ENCODE measurements around the gene TMEM168. TPM values are rescaled to one million over a fixed set of nuclear protein-coding genes. Genes with fewer than 3 reads are reported as not detected.

TMEM168 gene
- total RNA-seq, 1 experiment from 2014 or later, result 28.9 TPM

GRCh38 chr7:112753298-112753697 lies 36.9 kb downstream of the TMEM168 start:
- H3K4me3 Mint-ChIP-seq (ENCODE audit: unreplicated experiment), result no peak overlapping the region
- intact Hi-C loops (cut with micrococcal nuclease; ENCODE audit: unreplicated experiment), result no loop called here
- no peaks in the 10 kb centered on the region for H3K9me3 Mint-ChIP-seq (ENCODE audit: unreplicated experiment)
- no peaks in the 10 kb centered on the region for H3K4me1 Mint-ChIP-seq (ENCODE audit: low read depth, unreplicated experiment)
- H3K27ac Mint-ChIP-seq (ENCODE audit: unreplicated experiment), result no peak overlapping the region
- TF ChIP-seq CTCF (IDR thresholded peaks at IDR 0.05; ENCODE audit: insufficient read depth in 1 of 2, low read depth in 1 of 2, low read length in 1 of 2, severe bottlenecking in 1 of 2, unreplicated experiment in 1 of 2), result no peak
- Histone ChIP-seq H3K27me3 (replicated peaks; ENCODE audit: control insufficient read depth, insufficient read depth, low read length) (no peaks in the 10 kb centered on the region), H3K9me3 (no peaks in the 10 kb centered on the region), H3K36me3 (ENCODE audit: control insufficient read depth, insufficient read depth, low read length) (no peaks in the 10 kb centered on the region), H3K4me1 (no peaks in the 10 kb centered on the region), H3K4me3 (ENCODE audit: low read depth, low read length) (no peak overlapping the region)
- no peaks in the 10 kb centered on the region for H3K27me3 Mint-ChIP-seq (ENCODE audit: insufficient read depth, unreplicated experiment)
- DNase-seq, result no peak
- ChIA-PET POLR2A (no interaction called here), CTCF (no interaction called here)
- no TSS peak for BruUV-seq (replicated peaks)
- no peaks in the 10 kb centered on the region for H3K36me3 Mint-ChIP-seq (ENCODE audit: insufficient read depth, unreplicated experiment)

- CTCF ChIA-PET, result no interaction called here
- no peaks in the 10 kb centered on the region for H3K9me3 Mint-ChIP-seq (ENCODE audit: unreplicated experiment)
- H3K4me1 ChIP-seq, result no peaks in the 10 kb centered on the region
- H3K4me1 Mint-ChIP-seq (ENCODE audit: low read depth, unreplicated experiment), result no peaks in the 10 kb centered on the region
- intact Hi-C loops (cut with micrococcal nuclease; ENCODE audit: unreplicated experiment), result no loop called here
- BruUV-seq (replicated peaks), result no TSS peak
- no peaks in the 10 kb centered on the region for H3K27me3 Mint-ChIP-seq (ENCODE audit: insufficient read depth, unreplicated experiment)
- no peaks in the 10 kb centered on the region for H3K9me3 ChIP-seq
- no peak for TF ChIP-seq CTCF (IDR thresholded peaks at IDR 0.05; ENCODE audit: insufficient read depth in 1 of 2, low read depth in 1 of 2, low read length in 1 of 2, severe bottlenecking in 1 of 2, unreplicated experiment in 1 of 2)
- H3K27me3 ChIP-seq (replicated peaks; ENCODE audit: control insufficient read depth, insufficient read depth, low read length), result no peaks in the 10 kb centered on the region
- H3K4me3 Mint-ChIP-seq (ENCODE audit: unreplicated experiment), result no peak overlapping the region
- H3K36me3 ChIP-seq (ENCODE audit: control insufficient read depth, insufficient read depth, low read length), result no peaks in the 10 kb centered on the region
- POLR2A ChIA-PET, result no interaction called here
- no peak for DNase-seq
- no peak overlapping the region for H3K4me3 ChIP-seq (ENCODE audit: low read depth, low read length)
- H3K36me3 Mint-ChIP-seq (ENCODE audit: insufficient read depth, unreplicated experiment), result no peaks in the 10 kb centered on the region
- H3K27ac Mint-ChIP-seq (ENCODE audit: unreplicated experiment), result no peak overlapping the region
Observed at GRCh38 chr7:112752576-112752975, 37.6 kb downstream of the TMEM168 start.

GRCh38 chr7:112749775-112750174 lies 40.4 kb downstream of the TMEM168 start:
- DNase-seq, result no peak
- Mint-ChIP-seq H3K4me1 (ENCODE audit: low read depth, unreplicated experiment) (no peaks in the 10 kb centered on the region), H3K27ac (ENCODE audit: unreplicated experiment) (no peak overlapping the region), H3K27me3 (ENCODE audit: insufficient read depth, unreplicated experiment) (no peaks in the 10 kb centered on the region), H3K36me3 (ENCODE audit: insufficient read depth, unreplicated experiment) (no peaks in the 10 kb centered on the region), H3K9me3 (ENCODE audit: unreplicated experiment) (no peaks in the 10 kb centered on the region), H3K4me3 (ENCODE audit: unreplicated experiment) (no peak overlapping the region)
- peak in 1 of 2 experiments; percentile 30 for TF ChIP-seq CTCF (IDR thresholded peaks at IDR 0.05; ENCODE audit: insufficient read depth in 1 of 2, low read depth in 1 of 2, low read length in 1 of 2, severe bottlenecking in 1 of 2, unreplicated experiment in 1 of 2)
- Histone ChIP-seq H3K9me3 (no peaks in the 10 kb centered on the region), H3K4me3 (ENCODE audit: low read depth, low read length) (no peak overlapping the region), H3K36me3 (ENCODE audit: control insufficient read depth, insufficient read depth, low read length) (no peaks in the 10 kb centered on the region), H3K4me1 (no peaks in the 10 kb centered on the region), H3K27me3 (replicated peaks; ENCODE audit: control insufficient read depth, insufficient read depth, low read length) (no peaks in the 10 kb centered on the region)
- ChIA-PET POLR2A (no interaction called here), CTCF (interaction anchor here (0.5 kb wide), 1 partner anchor 38 kb away, joined by 7 read pairs; no protein-coding TSS in a partner anchor)
- intact Hi-C loops (cut with micrococcal nuclease; ENCODE audit: unreplicated experiment), result loop anchor here (10.0 kb wide), 1 partner anchor 145 kb away; no protein-coding TSS in a partner anchor
- no TSS peak for BruUV-seq (replicated peaks)

Data from Caco-2 (cell line).